Posterior vena cava (tissue), 2 donors: ENCODE measurements around the gene AOAH. TPM values are rescaled to one million over a fixed set of nuclear protein-coding genes. Genes with fewer than 3 reads are reported as not detected.
"Not testable (repeated sequence)": the region's sequence is repeated elsewhere in the genome, so short reads cannot be mapped to it uniquely, and the experiment has no call there.

ENCODE experiments used
- DNase-seq: peaks from one replicate; pipeline ENCODE4 v3.0.0-alpha.2; 2020; ENCODE audit warnings: low spot score
- intact Hi-C, 2 donors: fragments of 100-400 bp; cut with DNase I; formaldehyde crosslinking; loops; one replicate each; pipeline versions ENCODE4 v1.14.1 to v1.14.2; 2022 to 2023
- total RNA-seq, 2 donors: library from RNA; stranded (reverse); fragmentation: NEBNext Ultra II Directional; extraction: Animal tissue kit (Norgen Biotek cat#: 25700); gene quantifications; one replicate each; pipeline ENCODE4 v1.2.1, GENCODE V29; 2021
- donor health status: DM: yes; HTN: yes; CAD: no.
- donor health status: DM: yes; HTN: yes; CAD: no.

AOAH gene
- total RNA-seq, 2 donors from 2014 or later = 6.1 to 12.9 TPM

DNA sequence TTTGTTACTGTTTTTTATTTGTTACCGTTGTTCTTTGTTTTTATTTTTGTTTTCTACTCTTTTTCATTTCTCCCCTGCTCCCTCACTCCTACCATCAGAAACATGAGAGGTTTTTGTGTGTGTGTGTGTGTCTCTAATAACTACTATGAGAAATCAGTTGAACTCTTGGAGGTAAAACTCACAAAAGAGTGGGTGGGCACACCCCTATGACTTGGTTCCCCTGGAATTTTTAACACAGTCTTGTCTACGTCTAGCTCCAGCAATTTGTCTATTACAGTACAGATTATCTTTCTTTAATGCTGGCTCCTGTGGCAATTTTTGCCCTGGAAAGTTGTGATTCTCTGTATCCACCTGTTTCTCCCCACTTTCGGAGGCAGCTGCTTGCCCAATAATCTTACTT, 56.2 kb downstream of the AOAH start:
- intact Hi-C loops = no loop called here
- no peak for DNase-seq

DNA sequence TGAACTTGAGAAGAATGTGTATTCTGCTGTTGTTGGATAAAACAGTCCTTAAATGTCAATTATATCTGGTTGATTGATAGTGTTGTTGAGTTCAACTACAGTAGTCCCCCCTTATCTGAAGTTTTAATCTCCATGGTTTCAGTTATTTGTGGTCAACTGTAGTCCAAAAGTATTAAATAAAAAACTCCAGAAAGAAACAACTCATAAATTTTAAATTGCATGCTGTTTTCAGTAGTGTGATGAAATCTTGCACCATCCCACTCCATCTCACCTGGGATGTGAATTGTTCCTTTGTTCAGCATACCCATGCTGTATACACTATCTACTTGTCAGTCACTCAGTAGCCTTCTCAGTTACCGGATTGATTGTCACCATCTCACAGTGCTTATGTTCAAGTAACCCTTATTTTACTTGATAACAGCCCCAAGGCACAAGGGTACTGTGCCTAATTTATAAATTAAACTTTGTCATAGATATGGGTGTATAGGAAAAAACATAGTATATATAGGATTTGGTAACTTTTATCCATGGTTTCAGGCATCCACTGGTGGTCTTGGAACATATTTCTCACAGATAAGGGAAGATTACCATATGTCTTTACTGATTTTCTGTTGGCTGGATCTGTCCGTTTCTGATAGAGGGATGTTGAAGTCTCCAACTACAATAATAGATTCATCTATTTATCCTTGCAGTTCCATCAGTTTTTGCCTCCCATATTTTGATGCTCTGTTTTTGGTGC, 57.1 kb downstream of the AOAH start:
- intact Hi-C loops = no loop called here
- DNase-seq = no peak

DNA sequence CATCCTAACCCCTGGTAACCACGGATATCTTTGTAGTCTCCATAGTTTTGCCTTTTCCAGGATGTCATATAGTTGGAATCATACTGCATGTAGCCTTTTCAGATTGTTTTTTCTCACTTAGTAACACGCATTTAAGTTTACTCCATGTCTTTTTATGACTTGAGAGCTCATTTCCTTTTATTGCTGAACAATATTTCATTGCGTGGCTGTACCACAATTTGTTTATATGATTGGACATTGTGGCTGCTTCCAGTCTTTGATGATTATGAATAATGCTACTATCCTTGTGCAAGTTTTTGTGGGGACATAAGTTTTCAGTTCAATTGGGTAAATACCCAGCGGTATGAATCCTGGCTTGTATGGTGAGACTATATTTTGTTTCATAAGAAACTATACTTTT, 60.8 kb downstream of the AOAH start:
- intact Hi-C loops = no loop called here
- DNase-seq = no peak

DNA sequence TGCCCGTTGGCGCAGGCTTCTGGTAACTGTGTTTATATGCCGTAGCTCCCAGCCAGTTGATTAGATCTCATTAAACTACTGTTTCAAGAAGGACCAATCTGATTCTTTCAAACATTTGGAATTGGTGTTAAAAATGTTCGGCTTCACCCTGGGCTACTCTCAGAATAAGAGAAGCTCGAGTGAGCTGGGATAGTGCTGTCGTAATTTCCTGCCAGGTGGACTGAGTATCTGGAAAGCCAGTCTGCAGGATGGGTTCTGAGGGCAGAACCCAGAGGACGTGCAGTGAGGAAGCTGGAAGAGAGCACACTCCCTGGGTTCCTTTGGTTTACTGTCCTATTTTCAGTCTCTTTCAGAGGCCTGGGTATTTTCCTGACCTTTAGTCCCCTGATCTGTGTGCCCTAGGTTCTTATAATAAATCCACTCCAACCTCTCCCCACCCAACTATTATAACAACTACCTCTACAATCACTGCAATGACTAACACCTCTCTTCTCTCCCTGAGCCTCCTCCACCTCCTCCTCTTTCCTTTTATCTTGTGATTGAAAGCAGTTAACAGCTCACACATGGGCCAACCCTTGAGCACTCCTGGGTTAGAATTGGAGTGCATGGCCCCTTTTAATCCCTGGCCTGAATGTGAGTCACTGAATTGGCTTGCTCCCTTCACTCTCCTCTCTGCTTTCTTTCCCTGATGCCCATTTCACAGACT, 63.0 kb downstream of the AOAH start:
- intact Hi-C loops = no loop called here
- no peak for DNase-seq

DNA sequence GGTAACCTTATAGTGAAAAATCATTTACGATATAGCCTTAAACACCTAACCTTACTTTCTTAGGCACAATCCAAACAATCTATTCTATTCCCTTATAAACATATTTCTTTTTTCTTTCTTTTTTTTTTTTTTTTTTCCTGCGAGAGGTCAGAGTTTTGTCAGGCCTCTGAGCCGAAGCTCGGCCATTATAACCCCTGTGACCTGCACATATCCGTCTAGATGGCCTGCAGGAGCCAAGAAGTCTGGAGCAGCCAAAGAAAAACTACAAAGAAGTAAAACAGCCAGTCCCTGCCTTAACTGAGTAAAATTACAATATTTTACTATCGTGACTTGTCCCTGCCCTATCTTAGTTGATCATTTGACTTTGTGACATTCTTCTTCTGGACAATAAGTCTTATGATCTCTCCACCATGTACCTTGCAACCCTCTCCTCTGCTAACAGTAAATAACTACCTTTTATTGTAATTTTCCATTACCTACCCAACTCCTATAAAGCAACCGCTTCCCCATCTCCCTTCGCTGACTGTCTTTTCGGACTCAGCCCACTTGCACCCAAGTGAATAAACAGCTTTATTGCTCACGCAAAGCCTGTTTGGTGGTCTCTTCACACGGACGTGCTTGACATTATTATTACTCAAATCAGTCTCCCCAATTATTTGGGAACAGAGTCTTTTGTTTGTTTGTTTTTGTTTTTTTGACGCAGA, 64.5 kb downstream of the AOAH start:
- intact Hi-C loops = no loop called here
- no peak for DNase-seq

DNA sequence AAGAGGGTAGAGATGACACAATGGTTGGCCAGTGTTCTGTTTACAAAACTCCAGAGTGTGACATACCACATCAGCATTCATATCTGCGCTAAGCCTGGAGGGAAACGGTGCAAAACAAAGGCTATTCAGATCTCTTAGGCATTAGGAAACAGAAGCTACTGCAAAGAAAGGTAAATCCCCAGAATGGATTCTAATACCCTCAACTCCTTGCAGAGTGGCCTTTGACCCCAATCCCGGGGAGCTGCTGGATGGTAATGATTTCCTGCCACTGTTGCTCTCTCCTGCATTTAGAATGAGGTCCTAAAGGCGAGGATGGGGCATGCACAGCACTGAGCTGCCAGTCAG, 65.2 kb downstream of the AOAH start:
- no peak for DNase-seq
- intact Hi-C loops = no loop called here

DNA sequence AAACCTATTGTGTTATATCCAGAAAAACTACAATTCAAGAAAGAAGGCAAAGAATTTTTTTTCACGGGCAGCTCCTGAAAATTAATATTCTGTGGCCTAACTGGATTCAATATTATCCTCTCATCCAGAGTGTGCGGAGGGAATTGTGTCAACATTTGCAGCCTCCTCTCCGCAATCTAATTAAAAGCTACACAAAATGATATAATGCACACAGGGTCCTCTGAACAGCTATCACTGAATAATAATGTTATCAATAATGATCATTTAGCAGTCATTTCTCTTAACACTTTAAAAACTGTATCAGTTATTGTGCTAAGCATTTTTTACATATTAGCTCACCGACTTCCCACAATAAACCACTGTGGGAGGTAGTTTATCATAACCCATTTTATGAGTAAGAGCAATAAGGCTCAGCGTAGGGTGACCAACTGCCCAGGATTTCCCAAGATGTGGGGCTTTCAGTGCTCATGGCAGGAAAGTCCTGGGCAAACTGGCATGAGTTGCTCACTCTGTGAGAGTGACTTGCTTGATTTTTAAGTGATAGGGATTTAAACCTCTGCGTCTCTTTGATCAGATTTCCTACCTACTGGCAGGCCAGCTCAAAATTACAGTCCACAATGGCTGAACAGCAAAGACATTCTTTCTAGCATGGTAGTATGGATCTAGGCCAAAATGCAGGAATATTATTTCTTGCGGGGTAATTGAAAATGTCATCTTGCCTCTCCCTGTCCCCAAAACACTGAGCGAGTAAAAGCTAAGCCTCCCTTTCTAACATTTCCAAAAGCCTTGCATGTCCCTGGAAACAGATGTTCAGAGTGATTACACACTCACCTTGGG, 65.7 kb downstream of the AOAH start:
- intact Hi-C loops = no loop called here
- no peak for DNase-seq

DNA sequence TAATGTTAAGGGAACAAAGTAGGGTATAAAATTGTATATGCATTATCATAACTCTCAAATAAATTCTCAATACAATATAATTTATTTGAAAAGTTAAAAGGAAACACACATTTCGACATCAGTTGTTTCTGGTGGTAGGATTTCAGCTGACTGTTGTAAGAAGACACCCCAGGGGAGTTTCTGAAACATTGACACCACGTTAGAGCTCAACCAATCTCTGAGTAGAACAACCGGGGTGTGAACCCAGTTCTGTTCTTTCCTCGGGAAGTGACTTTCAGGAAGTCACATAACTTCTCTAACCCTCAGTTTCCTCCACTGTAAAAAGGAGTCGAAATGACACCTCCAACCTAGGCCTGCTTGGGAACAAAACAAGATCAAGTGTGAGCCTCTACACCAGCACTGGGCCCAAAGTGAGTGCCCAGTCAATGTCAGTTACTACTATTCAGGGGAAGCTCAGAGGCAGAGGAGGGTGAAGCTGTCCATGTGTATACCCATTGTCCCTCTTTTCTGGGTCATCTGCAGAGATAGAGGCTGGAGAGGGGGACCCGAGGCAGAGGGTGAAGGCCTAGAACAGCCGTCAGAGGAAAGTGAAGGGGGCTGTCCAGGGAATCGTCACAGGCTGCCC, 67.1 kb downstream of the AOAH start:
- intact Hi-C loops = no loop called here
- DNase-seq = no peak

DNA sequence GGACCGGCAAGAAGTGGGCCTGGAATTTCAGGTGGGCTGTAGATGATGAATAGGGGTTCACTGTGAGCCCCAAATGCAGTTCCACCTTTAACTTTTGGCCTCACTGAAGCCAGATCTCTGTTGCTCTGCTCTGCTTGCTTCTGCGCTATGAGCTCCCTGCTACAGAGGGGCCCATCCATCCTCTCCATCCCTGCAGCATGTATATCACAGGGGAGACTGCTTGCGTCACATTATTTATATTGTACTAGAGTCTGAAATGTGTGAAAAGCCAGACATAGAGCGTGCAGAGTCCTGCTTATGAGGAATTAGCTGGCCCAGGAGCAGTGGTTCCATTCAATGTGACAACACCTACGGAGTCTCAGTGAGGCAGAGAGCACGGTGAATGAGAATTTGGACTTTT, 69.9 kb downstream of the AOAH start:
- intact Hi-C loops = no loop called here
- DNase-seq = no peak

DNA sequence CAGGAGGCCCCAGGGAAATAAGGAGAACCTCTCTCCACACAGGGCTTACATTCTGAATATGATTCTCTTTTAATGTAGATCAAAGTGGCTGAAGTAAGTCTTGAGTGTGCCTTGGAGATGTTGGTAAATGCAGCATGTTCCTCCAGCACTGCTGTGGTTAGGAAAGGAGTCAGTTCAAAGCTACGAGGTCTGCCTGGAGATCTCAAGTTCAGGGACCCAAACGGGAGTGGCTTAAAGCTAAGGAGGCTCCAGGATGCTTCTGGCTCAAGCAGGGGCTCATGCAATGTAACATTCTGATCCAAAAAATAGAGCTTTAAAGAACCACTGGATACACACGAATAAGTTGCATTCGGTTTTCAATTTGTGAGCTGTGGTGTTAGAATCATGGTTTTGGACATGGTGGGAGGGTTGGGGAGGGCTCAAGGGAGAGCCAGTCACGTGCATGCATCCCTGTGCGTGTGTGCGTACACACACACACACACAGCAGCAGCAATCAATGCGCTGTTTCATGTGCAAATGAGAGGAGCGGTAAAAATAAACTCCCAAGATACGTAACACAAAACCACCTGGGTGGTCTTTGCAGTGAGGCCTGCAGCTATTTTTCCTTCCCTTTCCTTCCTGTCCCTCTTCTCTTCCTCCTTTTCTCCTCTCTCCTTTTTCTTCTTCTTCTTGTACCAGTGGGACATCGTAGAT, 70.5 kb downstream of the AOAH start:
- DNase-seq = no peak
- intact Hi-C loops = no loop called here

DNA sequence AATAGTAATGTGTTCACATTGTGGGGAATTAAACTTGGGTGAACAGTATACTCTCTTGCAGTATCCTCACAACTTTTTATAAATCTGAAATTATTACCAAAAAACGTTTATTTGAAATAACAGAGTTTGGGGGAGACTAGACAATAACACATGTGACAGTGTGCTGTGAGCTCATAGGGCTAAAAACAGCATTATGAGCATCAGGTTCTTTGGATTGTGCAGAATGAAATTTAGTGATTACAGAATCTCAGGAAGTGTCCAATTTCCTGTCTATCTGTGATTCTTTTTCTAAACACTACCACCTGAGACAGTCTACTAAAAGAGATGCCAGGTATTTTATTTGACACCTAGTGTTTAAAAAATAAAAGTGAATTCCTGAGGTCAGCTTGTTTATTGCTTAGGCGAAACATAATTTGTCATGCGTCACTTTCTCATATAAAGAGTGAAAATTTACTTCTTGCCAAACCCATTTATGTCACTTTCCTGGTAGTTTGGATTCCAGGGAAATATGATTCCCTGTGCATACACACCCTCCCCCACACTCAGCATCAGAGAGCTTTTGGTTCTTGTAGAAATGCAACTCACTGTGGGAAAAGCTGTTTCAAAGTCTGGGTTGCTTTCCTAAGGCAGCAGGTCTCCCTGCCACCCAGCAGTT, 71.2 kb downstream of the AOAH start:
- intact Hi-C loops = no loop called here
- DNase-seq = no peak

DNA sequence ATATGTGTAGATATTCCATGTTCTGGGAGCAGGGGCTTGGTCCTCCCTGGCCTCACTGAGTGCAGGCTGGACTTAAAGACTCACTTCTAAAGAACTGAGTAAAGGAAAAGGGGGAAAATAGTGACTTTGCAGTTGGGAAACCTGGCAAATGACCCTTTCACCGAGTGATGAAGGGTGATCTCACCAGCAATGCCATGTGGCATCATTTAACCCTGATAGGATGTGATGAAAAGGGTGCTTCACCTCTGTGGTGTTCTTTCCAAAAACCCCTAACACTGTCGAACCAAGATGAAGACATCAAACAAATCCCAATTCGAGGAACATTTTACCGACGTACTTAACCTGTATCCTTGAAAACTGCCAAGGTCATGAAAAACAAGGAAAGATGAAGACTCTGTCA, 71.9 kb downstream of the AOAH start:
- DNase-seq = no peak
- intact Hi-C loops = no loop called here

DNA sequence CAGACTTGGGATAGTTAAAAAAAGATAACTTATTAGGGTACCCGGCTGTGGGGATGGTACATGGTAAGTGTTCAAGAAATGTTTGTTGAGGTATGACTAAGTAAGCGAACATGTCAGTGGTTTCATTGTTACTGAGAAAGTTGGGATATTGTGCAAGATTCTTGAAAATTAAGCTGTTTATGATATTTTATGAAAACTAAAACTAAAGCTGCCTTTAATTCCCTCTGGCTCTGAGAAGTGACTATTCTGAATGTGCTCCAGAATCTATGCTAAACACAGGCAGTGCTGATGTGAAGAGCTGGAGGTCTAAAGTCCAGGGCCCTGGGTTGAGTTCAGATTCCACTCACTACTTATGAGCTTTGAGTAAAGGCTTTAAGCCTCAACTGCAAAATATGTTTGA, 72.9 kb downstream of the AOAH start:
- intact Hi-C loops = no loop called here
- DNase-seq = no peak

DNA sequence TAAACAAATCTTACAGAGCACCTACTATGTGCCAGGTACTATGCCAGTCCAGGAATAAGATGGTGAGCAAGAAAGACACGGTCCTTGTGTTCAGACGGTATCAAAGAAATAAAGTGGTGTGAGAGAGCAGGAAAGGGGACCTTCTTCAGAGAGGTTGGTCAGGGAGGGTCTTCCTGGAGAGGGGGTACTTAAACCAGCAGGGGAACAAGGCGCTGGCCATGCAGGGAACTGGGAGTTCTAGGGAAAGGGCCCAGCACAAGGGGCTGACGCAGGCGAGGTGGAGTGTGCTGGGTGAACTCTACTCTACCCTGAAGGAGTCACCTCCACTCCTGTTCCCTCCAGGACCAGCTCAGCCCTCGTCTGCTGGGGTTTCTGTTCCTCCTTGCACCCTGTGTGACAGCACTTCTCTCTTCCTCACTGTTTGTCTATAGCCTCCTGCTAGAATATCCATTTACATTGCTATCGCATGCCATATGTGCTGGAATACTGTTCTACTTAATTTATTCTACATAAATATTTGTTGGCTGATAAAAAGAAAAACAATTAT, 73.5 kb downstream of the AOAH start:
- intact Hi-C loops = no loop called here

DNA sequence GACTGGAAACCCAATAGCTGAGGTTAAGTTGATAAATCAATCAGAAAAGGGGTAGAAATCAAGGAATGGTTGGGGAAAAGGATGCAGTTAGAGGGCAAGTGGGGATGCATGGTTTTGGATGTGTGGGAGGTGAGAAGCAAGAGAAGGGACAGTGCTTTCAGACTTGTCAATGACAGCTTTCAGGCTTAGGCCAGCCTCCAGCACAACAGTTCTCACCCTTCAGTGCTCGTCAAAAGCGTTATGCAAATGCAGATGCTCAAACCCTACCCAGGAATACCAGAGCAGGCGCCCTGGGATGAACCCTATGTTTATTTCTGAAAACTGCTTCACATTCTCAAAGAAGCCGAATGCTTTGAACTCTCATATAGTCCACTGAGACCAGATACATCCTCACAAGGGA, 74.0 kb downstream of the AOAH start:
- DNase-seq = no peak
- intact Hi-C loops = no loop called here

More for the DNA sequence above, 73.5 kb downstream of the AOAH start:
- DNase-seq = no peak

DNA sequence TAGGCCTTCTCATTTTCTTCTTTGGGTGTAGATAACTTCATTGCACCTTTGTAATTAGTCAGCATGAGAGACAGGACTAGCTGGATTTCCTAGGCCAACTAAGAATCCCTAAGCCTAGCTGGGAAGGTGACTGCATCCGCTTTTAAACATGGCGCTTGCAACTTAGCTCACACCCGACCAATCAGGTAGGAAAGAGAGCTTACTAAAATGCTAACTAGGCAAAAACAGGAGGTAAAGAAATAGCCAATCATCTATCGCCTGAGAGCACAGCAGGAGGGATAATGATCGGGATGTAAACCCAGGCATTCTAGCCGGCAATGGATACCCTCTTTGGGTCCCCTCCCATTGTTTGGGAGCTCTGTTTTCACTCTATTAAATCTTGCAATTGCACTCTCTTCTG, 75.0 kb downstream of the AOAH start:
- DNase-seq, intact Hi-C loops: not testable (repeated sequence)

DNA sequence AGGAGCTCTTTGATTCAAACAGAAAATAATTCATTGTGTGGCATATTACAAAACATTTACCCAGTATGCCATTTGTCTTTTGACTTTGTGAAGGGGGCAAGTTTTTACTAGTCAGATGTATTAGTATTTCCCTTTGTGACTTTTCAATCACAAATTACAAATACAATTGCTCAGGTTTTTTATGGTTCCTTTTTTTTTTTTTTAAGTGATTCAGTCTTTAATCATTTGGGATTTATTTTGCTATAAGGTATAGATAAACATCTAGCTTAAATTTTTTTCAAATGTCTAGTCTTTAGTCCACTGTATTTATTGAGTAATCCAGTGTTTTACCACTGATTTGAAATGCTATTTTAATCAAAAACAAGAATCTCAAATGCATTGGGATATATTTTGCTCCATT, 75.9 kb downstream of the AOAH start:
- DNase-seq = no peak
- intact Hi-C loops = no loop called here
